Endothelial cell of hepatic sinusoid (primary cell): ENCODE data around the gene FBXO2.

Experiments
- in situ Hi-C: cut with HindIII; loops from 2 replicates; pipeline ENCODE4 v1.10.0; 2017; ENCODE audit warnings: low sequenced_read_pairs

The FBXO2 gene

GRCh38 chr1:11653101-11653860 lies 948 bp downstream of the FBXO2 start:
- in situ Hi-C loops: no loop called here

GRCh38 chr1:11652203-11652780 lies 1.9 kb downstream of the FBXO2 start:
- in situ Hi-C loops: no loop called here

GRCh38 chr1:11651017-11651416 lies 3.2 kb downstream of the FBXO2 start:
- in situ Hi-C loops: no loop called here

- in situ Hi-C loops: no loop called here
These were observed 3.8 kb downstream of the FBXO2 start for GRCh38 chr1:11650331-11650991.

- in situ Hi-C loops: loop anchor here (10.0 kb wide), 1 partner anchor 385 kb away; the partner anchor contains the start of gene MTOR
These were observed 4.5 kb downstream of the FBXO2 start for GRCh38 chr1:11649624-11650330.

- in situ Hi-C loops: loop anchor here (10.0 kb wide), 1 partner anchor 384 kb away; the partner anchor contains the start of gene MTOR
These were observed 5.0 kb downstream of the FBXO2 start for GRCh38 chr1:11649237-11649623.

GRCh38 chr1:11648732-11649158 lies 5.5 kb downstream of the FBXO2 start:
- in situ Hi-C loops: loop anchor here (10.0 kb wide), 1 partner anchor 384 kb away; the partner anchor contains the start of gene MTOR

- in situ Hi-C loops: loop anchor here (10.0 kb wide), 1 partner anchor 383 kb away; the partner anchor contains the start of gene MTOR
These were observed 6.2 kb downstream of the FBXO2 start for GRCh38 chr1:11648039-11648438.

- in situ Hi-C loops: loop anchor here (10.0 kb wide), 1 partner anchor 383 kb away; the partner anchor contains the start of gene MTOR
These were observed 6.9 kb downstream of the FBXO2 start for GRCh38 chr1:11647333-11647732.

- in situ Hi-C loops: loop anchor here (10.0 kb wide), 1 partner anchor 382 kb away; the partner anchor contains the start of gene MTOR
These were observed 7.9 kb downstream of the FBXO2 start for GRCh38 chr1:11646317-11646716.

- in situ Hi-C loops: loop anchor here (10.0 kb wide), 1 partner anchor 381 kb away; the partner anchor contains the start of gene MTOR
These were observed 8.5 kb downstream of the FBXO2 start for GRCh38 chr1:11645670-11646265.

- in situ Hi-C loops: loop anchor here (10.0 kb wide), 1 partner anchor 380 kb away; the partner anchor contains the start of gene MTOR
These were observed 9.0 kb downstream of the FBXO2 start for GRCh38 chr1:11645270-11645669.

- in situ Hi-C loops: loop anchor here (10.0 kb wide), 1 partner anchor 379 kb away; the partner anchor contains the start of gene MTOR
These were observed 10.4 kb downstream of the FBXO2 start for GRCh38 chr1:11643782-11644181.

GRCh38 chr1:11642418-11643017 lies 11.7 kb downstream of the FBXO2 start:
- in situ Hi-C loops: loop anchor here (10.0 kb wide), 1 partner anchor 378 kb away; the partner anchor contains the start of gene MTOR

- in situ Hi-C loops: loop anchor here (10.0 kb wide), 1 partner anchor 377 kb away; the partner anchor contains the start of gene MTOR
These were observed 12.4 kb downstream of the FBXO2 start for GRCh38 chr1:11641776-11642305.

- in situ Hi-C loops: loop anchor here (10.0 kb wide), 1 partner anchor 376 kb away; the partner anchor contains the start of gene MTOR
These were observed 13.3 kb downstream of the FBXO2 start for GRCh38 chr1:11640944-11641343.

- in situ Hi-C loops: loop anchor here (10.0 kb wide), 1 partner anchor 375 kb away; the partner anchor contains the start of gene MTOR
These were observed 14.1 kb downstream of the FBXO2 start for GRCh38 chr1:11640101-11640500.

GRCh38 chr1:11639372-11639771 lies 14.9 kb downstream of the FBXO2 start:
- in situ Hi-C loops: no loop called here

GRCh38 chr1:11638121-11638520 lies 16.1 kb downstream of the FBXO2 start:
- in situ Hi-C loops: no loop called here
